Measurements from ENCODE around the gene GPR107. TPM values are rescaled to one million over a fixed set of nuclear protein-coding genes. Genes with fewer than 3 reads are reported as not detected.

GPR107 gene
- polyA plus RNA-seq, 2 of the 4 experiments (the other 2 are of a cell fraction): 28.1 to 45.1 TPM

- ChIA-PET CTCF (interaction anchor here (0.9 to 1.4 kb wide), 3 partner anchors 9 to 213 kb away, joined by 3 to 5 read pairs (median 3); no protein-coding TSS in a partner anchor), POLR2A (interaction anchor here (0.7 kb wide), 1 partner anchor 11 kb away, joined by 3 read pairs; no protein-coding TSS in a partner anchor)
- Histone ChIP-seq H3K27ac (no peak overlapping the region), H3K4me3 (no peak overlapping the region), H3K9me3 (peaks cover 5% of the 10 kb centered on the region; the same call in 1 of the 3 replicates), H3K4me1 (peaks cover 6% of the 10 kb centered on the region; the same call in 2 of the 3 replicates), H3K4me2 (no peak overlapping the region)
- ATAC-seq (peak in 1 of 2 experiments; percentile 24; a peak in 2 of 6 replicates), FAIRE-seq (no peak), DNase-seq (ENCODE audit: low read depth in 1 of 2, low spot score in 1 of 2) (no peak)
- WGBS (ENCODE audit: missing lambda C conversion rate): 91% methylated on average over 3 of the region's 3 CpGs
- TF ChIP-seq EHF (CRISPR knock-in tag; IDR thresholded peaks at IDR 0.05): no peak
- TF ChIP-seq FOXS1 (CRISPR knock-in tag; IDR thresholded peaks at IDR 0.05): no peak
- TF ChIP-seq KDM5A (IDR thresholded peaks at IDR 0.05): no peak
- no peak for TF ChIP-seq ZFP36 (IDR thresholded peaks at IDR 0.05; ENCODE audit: borderline replicate concordance, partially characterized antibody)
These were observed 23.0 kb upstream of the GPR107 start for GRCh38 chr9:130030651-130031127.

- peaks cover 8% of the 10 kb centered on the region for H3K4me1 ChIP-seq
- FAIRE-seq (no peak), ATAC-seq (no peak; a peak in 1 of 6 replicates), DNase-seq (ENCODE audit: low read depth in 1 of 2, low spot score in 1 of 2) (no peak)
- H3K27ac ChIP-seq: no peak overlapping the region
- ChIA-PET CTCF (interaction anchor here (0.6 to 0.8 kb wide), 2 partner anchors 12 to 87 kb away, joined by 3 read pairs; no protein-coding TSS in a partner anchor), POLR2A (no interaction called here)
- H3K4me2 ChIP-seq: no peak overlapping the region
- H3K4me3 ChIP-seq: no peak overlapping the region
- H3K9me3 ChIP-seq: no peaks in the 10 kb centered on the region
- 80% methylated on average over 1 of the region's 1 CpG for WGBS (ENCODE audit: missing lambda C conversion rate)
- peak; percentile 21 for TF ChIP-seq MAFK (IDR thresholded peaks at IDR 0.05; ENCODE audit: partially characterized antibody)
- no peak for TF ChIP-seq SMC3 (IDR thresholded peaks at IDR 0.05)
- TF ChIP-seq FOSL2 (IDR thresholded peaks at IDR 0.05): no peak
- TF ChIP-seq FOSL2 (CRISPR knock-in tag; IDR thresholded peaks at IDR 0.05): 0 out of 2 replicates have a peak, but pooled peaks have one; percentile 7
These were observed 19.1 kb upstream of the GPR107 start for GRCh38 chr9:130034570-130034969.

- ChIA-PET POLR2A (no interaction called here), CTCF (interaction anchor here (0.6 kb wide), 1 partner anchor 39 kb away, joined by 3 read pairs; no protein-coding TSS in a partner anchor)
- H3K9me3 ChIP-seq: no peaks in the 10 kb centered on the region
- H3K4me2 ChIP-seq: peak overlapping the region; percentile 37; the same call in 2 of the 3 replicates
- ATAC-seq: no peak
- no peak overlapping the region for H3K4me3 ChIP-seq
- TF ChIP-seq EP300 (IDR thresholded peaks at IDR 0.05): no peak
- no peak for TF ChIP-seq NR3C1 (IDR thresholded peaks at IDR 0.05)
- TF ChIP-seq ZSCAN20 (CRISPR knock-in tag; IDR thresholded peaks at IDR 0.05): no peak
- TF ChIP-seq, protein P1, sequence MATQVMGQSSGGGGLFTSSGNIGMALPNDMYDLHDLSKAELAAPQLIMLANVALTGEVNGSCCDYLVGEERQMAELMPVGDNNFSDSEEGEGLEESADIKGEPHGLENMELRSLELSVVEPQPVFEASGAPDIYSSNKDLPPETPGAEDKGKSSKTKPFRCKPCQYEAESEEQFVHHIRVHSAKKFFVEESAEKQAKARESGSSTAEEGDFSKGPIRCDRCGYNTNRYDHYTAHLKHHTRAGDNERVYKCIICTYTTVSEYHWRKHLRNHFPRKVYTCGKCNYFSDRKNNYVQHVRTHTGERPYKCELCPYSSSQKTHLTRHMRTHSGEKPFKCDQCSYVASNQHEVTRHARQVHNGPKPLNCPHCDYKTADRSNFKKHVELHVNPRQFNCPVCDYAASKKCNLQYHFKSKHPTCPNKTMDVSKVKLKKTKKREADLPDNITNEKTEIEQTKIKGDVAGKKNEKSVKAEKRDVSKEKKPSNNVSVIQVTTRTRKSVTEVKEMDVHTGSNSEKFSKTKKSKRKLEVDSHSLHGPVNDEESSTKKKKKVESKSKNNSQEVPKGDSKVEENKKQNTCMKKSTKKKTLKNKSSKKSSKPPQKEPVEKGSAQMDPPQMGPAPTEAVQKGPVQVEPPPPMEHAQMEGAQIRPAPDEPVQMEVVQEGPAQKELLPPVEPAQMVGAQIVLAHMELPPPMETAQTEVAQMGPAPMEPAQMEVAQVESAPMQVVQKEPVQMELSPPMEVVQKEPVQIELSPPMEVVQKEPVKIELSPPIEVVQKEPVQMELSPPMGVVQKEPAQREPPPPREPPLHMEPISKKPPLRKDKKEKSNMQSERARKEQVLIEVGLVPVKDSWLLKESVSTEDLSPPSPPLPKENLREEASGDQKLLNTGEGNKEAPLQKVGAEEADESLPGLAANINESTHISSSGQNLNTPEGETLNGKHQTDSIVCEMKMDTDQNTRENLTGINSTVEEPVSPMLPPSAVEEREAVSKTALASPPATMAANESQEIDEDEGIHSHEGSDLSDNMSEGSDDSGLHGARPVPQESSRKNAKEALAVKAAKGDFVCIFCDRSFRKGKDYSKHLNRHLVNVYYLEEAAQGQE (IDR thresholded peaks at IDR 0.05): no peak
- no peak for TF ChIP-seq FOXS1 (CRISPR knock-in tag; IDR thresholded peaks at IDR 0.05)
- TF ChIP-seq JUNB (IDR thresholded peaks at IDR 0.05): no peak
- TF ChIP-seq, protein P2, sequence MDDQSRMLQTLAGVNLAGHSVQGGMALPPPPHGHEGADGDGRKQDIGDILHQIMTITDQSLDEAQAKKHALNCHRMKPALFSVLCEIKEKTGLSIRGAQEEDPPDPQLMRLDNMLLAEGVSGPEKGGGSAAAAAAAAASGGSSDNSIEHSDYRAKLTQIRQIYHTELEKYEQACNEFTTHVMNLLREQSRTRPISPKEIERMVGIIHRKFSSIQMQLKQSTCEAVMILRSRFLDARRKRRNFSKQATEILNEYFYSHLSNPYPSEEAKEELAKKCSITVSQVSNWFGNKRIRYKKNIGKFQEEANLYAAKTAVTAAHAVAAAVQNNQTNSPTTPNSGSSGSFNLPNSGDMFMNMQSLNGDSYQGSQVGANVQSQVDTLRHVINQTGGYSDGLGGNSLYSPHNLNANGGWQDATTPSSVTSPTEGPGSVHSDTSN (IDR thresholded peaks at IDR 0.05): no peak
- TF ChIP-seq, protein P3, sequence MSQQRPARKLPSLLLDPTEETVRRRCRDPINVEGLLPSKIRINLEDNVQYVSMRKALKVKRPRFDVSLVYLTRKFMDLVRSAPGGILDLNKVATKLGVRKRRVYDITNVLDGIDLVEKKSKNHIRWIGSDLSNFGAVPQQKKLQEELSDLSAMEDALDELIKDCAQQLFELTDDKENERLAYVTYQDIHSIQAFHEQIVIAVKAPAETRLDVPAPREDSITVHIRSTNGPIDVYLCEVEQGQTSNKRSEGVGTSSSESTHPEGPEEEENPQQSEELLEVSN (IDR thresholded peaks at IDR 0.05; ENCODE audit: borderline replicate concordance, low read depth): no peak
- TF ChIP-seq HDAC2 (IDR thresholded peaks at IDR 0.05): no peak
- peaks cover 11% of the 10 kb centered on the region for H3K4me1 ChIP-seq
- no peak for DNase-seq (ENCODE audit: low read depth in 1 of 2, low spot score in 1 of 2)
- H3K27ac ChIP-seq: no peak overlapping the region
- FAIRE-seq: no peak
These were observed 17.6 kb upstream of the GPR107 start for GRCh38 chr9:130036099-130036498.

All from A549 (cell line).